ENCODE data around the gene TMEM9.

Gene TMEM9

GRCh38 chr1:201190005-201190404 lies 35.7 kb upstream of the TMEM9 start:
- H3K4me3 ChIP-seq (ENCODE audit: low read depth, low read length) = no peak overlapping the region
- no peak for DNase-seq (ENCODE audit: low read depth)
- TF ChIP-seq, protein P1, sequence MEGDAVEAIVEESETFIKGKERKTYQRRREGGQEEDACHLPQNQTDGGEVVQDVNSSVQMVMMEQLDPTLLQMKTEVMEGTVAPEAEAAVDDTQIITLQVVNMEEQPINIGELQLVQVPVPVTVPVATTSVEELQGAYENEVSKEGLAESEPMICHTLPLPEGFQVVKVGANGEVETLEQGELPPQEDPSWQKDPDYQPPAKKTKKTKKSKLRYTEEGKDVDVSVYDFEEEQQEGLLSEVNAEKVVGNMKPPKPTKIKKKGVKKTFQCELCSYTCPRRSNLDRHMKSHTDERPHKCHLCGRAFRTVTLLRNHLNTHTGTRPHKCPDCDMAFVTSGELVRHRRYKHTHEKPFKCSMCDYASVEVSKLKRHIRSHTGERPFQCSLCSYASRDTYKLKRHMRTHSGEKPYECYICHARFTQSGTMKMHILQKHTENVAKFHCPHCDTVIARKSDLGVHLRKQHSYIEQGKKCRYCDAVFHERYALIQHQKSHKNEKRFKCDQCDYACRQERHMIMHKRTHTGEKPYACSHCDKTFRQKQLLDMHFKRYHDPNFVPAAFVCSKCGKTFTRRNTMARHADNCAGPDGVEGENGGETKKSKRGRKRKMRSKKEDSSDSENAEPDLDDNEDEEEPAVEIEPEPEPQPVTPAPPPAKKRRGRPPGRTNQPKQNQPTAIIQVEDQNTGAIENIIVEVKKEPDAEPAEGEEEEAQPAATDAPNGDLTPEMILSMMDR (IDR thresholded peaks at IDR 0.05; ENCODE audit: insufficient read depth, low read depth, low read length, missing control alignments) = no peak

GRCh38 chr1:201189085-201189484 lies 34.8 kb upstream of the TMEM9 start:
- TF ChIP-seq, protein P1 (IDR thresholded peaks at IDR 0.05; ENCODE audit: insufficient read depth, low read depth, low read length, missing control alignments) = no peak
- DNase-seq (ENCODE audit: low read depth) = no peak
- H3K4me3 ChIP-seq (ENCODE audit: low read depth, low read length) = no peak overlapping the region

DNA sequence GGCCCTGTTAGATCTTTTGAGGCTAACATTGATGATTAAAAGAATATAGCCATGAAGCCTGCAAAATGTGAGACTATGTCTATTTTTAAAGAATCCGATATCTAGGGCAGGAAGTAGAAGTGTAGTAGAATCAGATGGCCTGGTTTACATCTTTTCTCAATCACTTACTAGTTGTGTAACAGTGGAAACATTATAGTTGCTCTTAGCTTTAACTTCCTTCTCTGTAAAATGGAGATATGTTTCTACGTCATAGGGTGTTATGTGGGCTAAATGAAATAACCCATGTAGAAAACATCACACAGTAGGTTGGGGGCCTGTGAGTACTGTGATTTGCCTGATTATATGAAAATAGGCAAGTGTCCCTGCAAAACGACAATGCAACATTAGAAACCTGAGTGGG lies 31.9 kb upstream of the TMEM9 start:
- TF ChIP-seq, protein P1 (IDR thresholded peaks at IDR 0.05; ENCODE audit: insufficient read depth, low read depth, low read length, missing control alignments) = no peak

DNA sequence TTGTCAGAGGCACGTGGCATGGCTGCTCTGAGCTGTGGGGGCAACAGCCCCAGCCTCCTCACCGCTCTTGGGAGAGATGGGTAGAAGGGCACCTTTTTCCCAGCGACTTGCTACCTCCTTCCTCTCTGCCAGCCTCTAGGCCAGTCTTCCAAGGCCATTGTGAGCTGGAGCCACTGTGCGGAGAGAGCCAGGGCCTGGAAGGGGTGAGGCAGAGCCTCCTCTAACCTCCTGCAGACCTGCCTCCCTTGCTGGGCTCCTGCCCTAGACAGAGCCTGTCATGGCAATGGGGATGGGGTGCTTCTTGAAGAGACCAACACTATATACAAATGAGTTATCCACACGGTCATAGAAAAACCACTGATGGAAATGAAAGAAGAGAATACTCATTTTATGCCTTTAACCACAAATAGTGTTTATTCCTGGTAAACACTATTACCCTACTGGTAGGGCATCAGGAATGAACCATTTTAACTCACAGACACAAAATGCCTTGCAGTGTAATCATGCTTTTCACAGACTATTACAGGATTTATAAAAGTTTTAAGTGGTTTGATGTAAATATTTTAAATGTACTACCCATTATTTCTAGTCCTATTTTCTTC lies 31.4 kb upstream of the TMEM9 start:
- no peak overlapping the region for H3K4me3 ChIP-seq (ENCODE audit: low read depth, low read length)
- TF ChIP-seq, protein P1 (IDR thresholded peaks at IDR 0.05; ENCODE audit: insufficient read depth, low read depth, low read length, missing control alignments) = no peak
- no peak for DNase-seq (ENCODE audit: low read depth)

More for the DNA sequence above, 31.9 kb upstream of the TMEM9 start:
- no peak overlapping the region for H3K4me3 ChIP-seq (ENCODE audit: low read depth, low read length)
- no peak for DNase-seq (ENCODE audit: low read depth)

DNA sequence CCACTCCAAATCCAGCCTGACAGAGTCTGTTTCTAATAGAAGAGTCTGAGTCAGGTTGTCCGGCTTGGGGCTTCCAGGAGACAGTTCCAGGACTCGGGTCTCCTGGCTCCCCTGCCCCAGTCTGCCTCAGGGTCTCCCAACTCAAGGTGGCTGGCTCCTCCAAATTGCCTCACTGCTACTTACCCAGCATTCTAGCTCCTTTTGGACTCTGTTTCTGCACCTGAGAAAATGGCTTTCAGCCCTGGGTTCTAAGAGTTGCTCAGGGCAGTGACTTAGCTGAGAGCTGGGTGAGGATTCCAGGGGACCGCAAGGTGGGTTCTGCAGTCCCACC lies 30.8 kb upstream of the TMEM9 start:
- TF ChIP-seq, protein P1 (IDR thresholded peaks at IDR 0.05; ENCODE audit: insufficient read depth, low read depth, low read length, missing control alignments) = no peak
- no peak for DNase-seq (ENCODE audit: low read depth)
- no peak overlapping the region for H3K4me3 ChIP-seq (ENCODE audit: low read depth, low read length)

- H3K4me3 ChIP-seq (ENCODE audit: low read depth, low read length) = no peak overlapping the region
- TF ChIP-seq, protein P1 (IDR thresholded peaks at IDR 0.05; ENCODE audit: insufficient read depth, low read depth, low read length, missing control alignments) = peak; percentile 38
- DNase-seq (ENCODE audit: low read depth) = peak; percentile 13
Observed at GRCh38 chr1:201184307-201185122, 30.2 kb upstream of the TMEM9 start.

Data from GM12865 (cell line).